ENCODE data around the gene CAMK1G. TPM values are rescaled to one million over a fixed set of nuclear protein-coding genes. Genes with fewer than 3 reads are reported as not detected.

CAMK1G gene
- total and polyA plus RNA-seq, 2 experiments from 2014 or later: 0.11 TPM; not detected in 1

- TF ChIP-seq EZH2 (IDR thresholded peaks at IDR 0.05; ENCODE audit: insufficient read depth, poor library complexity, severe bottlenecking) (no peak), EZH2phosphoT487 (IDR thresholded peaks at IDR 0.05; ENCODE audit: insufficient read depth, low read depth) (no peak)
- in situ Hi-C loops (cut with MboI): no loop called here
- H3K27ac ChIP-seq: no peak overlapping the region
- H3F3A ChIP-seq (ENCODE audit: insufficient read depth): no peaks in the 10 kb centered on the region; the same call in 1 of the 2 replicates
- DNase-seq: peak; percentile 75
- no peaks in the 10 kb centered on the region for H3K36me3 ChIP-seq (ENCODE audit: low read depth)
- H3K9me3 ChIP-seq (ENCODE audit: low read depth): no peaks in the 10 kb centered on the region
- no peak overlapping the region for H2AFZ ChIP-seq
- no peak overlapping the region for H3K9ac ChIP-seq
- H3K4me2 ChIP-seq (ENCODE audit: unreplicated experiment): no peak overlapping the region
- H3K4me3 ChIP-seq: no peak overlapping the region
- H3K79me2 ChIP-seq (ENCODE audit: insufficient read depth): no peaks in the 10 kb centered on the region
- H3K27me3 ChIP-seq (replicated peaks; ENCODE audit: insufficient read depth): no peaks in the 10 kb centered on the region; the same call in 1 of the 2 replicates
- H3K4me1 ChIP-seq (ENCODE audit: insufficient read depth): no peaks in the 10 kb centered on the region
- no peaks in the 10 kb centered on the region for H3K9me2 ChIP-seq (ENCODE audit: insufficient read depth)
- H4K20me1 ChIP-seq (ENCODE audit: insufficient read depth): no peaks in the 10 kb centered on the region
- 44 to 45% methylated on average over 16 of the region's 16 CpGs for WGBS, 2 experiments (ENCODE audit: low coverage in 1 of 2, low lambda C conversion rate in 2 of 2, missing lambda C conversion rate in 2 of 2)
Measured at GRCh38 chr1:209627732-209628196, 44.2 kb downstream of the CAMK1G start.

- WGBS, 2 experiments (ENCODE audit: low coverage in 1 of 2, low lambda C conversion rate in 2 of 2, missing lambda C conversion rate in 2 of 2): 70 to 72% methylated on average over 7 of the region's 7 CpGs
- no peaks in the 10 kb centered on the region for H3K36me3 ChIP-seq (ENCODE audit: low read depth)
- no peaks in the 10 kb centered on the region for H4K20me1 ChIP-seq (ENCODE audit: insufficient read depth)
- no peak overlapping the region for H3K4me2 ChIP-seq (ENCODE audit: unreplicated experiment)
- TF ChIP-seq EZH2phosphoT487 (IDR thresholded peaks at IDR 0.05; ENCODE audit: insufficient read depth, low read depth) (no peak), EZH2 (IDR thresholded peaks at IDR 0.05; ENCODE audit: insufficient read depth, poor library complexity, severe bottlenecking) (no peak)
- no peak overlapping the region for H3K9ac ChIP-seq
- H3K79me2 ChIP-seq (ENCODE audit: insufficient read depth): no peaks in the 10 kb centered on the region
- H3K27ac ChIP-seq: no peak overlapping the region
- H2AFZ ChIP-seq: no peak overlapping the region
- 0 out of 2 replicates have a peak, but pooled peaks cover 9% of the 10 kb centered on the region for H3K4me1 ChIP-seq (ENCODE audit: insufficient read depth)
- no peaks in the 10 kb centered on the region; the same call in 1 of the 2 replicates for H3F3A ChIP-seq (ENCODE audit: insufficient read depth)
- in situ Hi-C loops (cut with MboI): no loop called here
- DNase-seq: no peak
- H3K9me2 ChIP-seq (ENCODE audit: insufficient read depth): no peaks in the 10 kb centered on the region
- no peak overlapping the region for H3K4me3 ChIP-seq
- H3K27me3 ChIP-seq (replicated peaks; ENCODE audit: insufficient read depth): no peaks in the 10 kb centered on the region; the same call in 1 of the 2 replicates
- no peaks in the 10 kb centered on the region for H3K9me3 ChIP-seq (ENCODE audit: low read depth)
Measured at GRCh38 chr1:209628618-209629299, 45.2 kb downstream of the CAMK1G start.

GRCh38 chr1:209629621-209630382 is 46.3 kb downstream of the CAMK1G start:
- no peaks in the 10 kb centered on the region for H3K79me2 ChIP-seq (ENCODE audit: insufficient read depth)
- in situ Hi-C loops (cut with MboI): no loop called here

GRCh38 chr1:209630383-209631225 is 47.1 kb downstream of the CAMK1G start:
- Histone ChIP-seq H3K79me2 (ENCODE audit: insufficient read depth) (no peaks in the 10 kb centered on the region), H2AFZ (no peak overlapping the region), H3K27ac (no peak overlapping the region), H3K9me3 (ENCODE audit: low read depth) (no peaks in the 10 kb centered on the region), H3K36me3 (ENCODE audit: low read depth) (no peaks in the 10 kb centered on the region), H4K20me1 (ENCODE audit: insufficient read depth) (no peaks in the 10 kb centered on the region), H3K27me3 (replicated peaks; ENCODE audit: insufficient read depth) (no peaks in the 10 kb centered on the region), H3K4me2 (ENCODE audit: unreplicated experiment) (no peak overlapping the region), H3K9me2 (ENCODE audit: insufficient read depth) (no peaks in the 10 kb centered on the region), H3K4me1 (ENCODE audit: insufficient read depth) (0 out of 2 replicates have a peak, but pooled peaks cover 12% of the 10 kb centered on the region), H3K4me3 (no peak overlapping the region), H3K9ac (no peak overlapping the region), H3F3A (ENCODE audit: insufficient read depth) (no peaks in the 10 kb centered on the region; the same call in 1 of the 2 replicates)
- in situ Hi-C loops (cut with MboI): no loop called here
- WGBS, 2 experiments (ENCODE audit: low coverage in 1 of 2, low lambda C conversion rate in 2 of 2, missing lambda C conversion rate in 2 of 2): 79 to 80% methylated on average over 17 of the region's 17 CpGs
- TF ChIP-seq EZH2 (IDR thresholded peaks at IDR 0.05; ENCODE audit: insufficient read depth, poor library complexity, severe bottlenecking) (no peak), EZH2phosphoT487 (IDR thresholded peaks at IDR 0.05; ENCODE audit: insufficient read depth, low read depth) (no peak)
- no peak for DNase-seq

More at GRCh38 chr1:209629621-209630382, 46.3 kb downstream of the CAMK1G start:
- no peaks in the 10 kb centered on the region; the same call in 1 of the 2 replicates for H3K27me3 ChIP-seq (replicated peaks; ENCODE audit: insufficient read depth)
- no peak overlapping the region for H2AFZ ChIP-seq
- TF ChIP-seq EZH2phosphoT487 (IDR thresholded peaks at IDR 0.05; ENCODE audit: insufficient read depth, low read depth): no peak
- no peak for TF ChIP-seq EZH2 (IDR thresholded peaks at IDR 0.05; ENCODE audit: insufficient read depth, poor library complexity, severe bottlenecking)
- no peak overlapping the region for H3K4me3 ChIP-seq
- H4K20me1 ChIP-seq (ENCODE audit: insufficient read depth): no peaks in the 10 kb centered on the region
- no peak overlapping the region for H3K27ac ChIP-seq
- no peak overlapping the region for H3K9ac ChIP-seq
- 89 to 95% methylated on average over 10 to 11 of the region's 11 CpGs for WGBS, 2 experiments (ENCODE audit: low coverage in 1 of 2, low lambda C conversion rate in 2 of 2, missing lambda C conversion rate in 2 of 2)
- H3K36me3 ChIP-seq (ENCODE audit: low read depth): no peaks in the 10 kb centered on the region
- no peak for DNase-seq
- H3F3A ChIP-seq (ENCODE audit: insufficient read depth): no peaks in the 10 kb centered on the region; the same call in 1 of the 2 replicates
- no peaks in the 10 kb centered on the region for H3K9me2 ChIP-seq (ENCODE audit: insufficient read depth)
- H3K9me3 ChIP-seq (ENCODE audit: low read depth): no peaks in the 10 kb centered on the region
- no peak overlapping the region for H3K4me2 ChIP-seq (ENCODE audit: unreplicated experiment)
- 0 out of 2 replicates have a peak, but pooled peaks cover 12% of the 10 kb centered on the region for H3K4me1 ChIP-seq (ENCODE audit: insufficient read depth)
